ENCODE measurements around the gene PFKL.

GRCh38 chr21:44282370-44282769 lies 17.5 kb upstream of the PFKL start:
- TF ChIP-seq CTCF (IDR thresholded peaks at IDR 0.05) (no peak), EP300 (IDR thresholded peaks at IDR 0.05) (no peak)

Data from tibial nerve (tissue), 4 donors.